ENCODE measurements around the gene PRKCE.

Gene PRKCE

DNA sequence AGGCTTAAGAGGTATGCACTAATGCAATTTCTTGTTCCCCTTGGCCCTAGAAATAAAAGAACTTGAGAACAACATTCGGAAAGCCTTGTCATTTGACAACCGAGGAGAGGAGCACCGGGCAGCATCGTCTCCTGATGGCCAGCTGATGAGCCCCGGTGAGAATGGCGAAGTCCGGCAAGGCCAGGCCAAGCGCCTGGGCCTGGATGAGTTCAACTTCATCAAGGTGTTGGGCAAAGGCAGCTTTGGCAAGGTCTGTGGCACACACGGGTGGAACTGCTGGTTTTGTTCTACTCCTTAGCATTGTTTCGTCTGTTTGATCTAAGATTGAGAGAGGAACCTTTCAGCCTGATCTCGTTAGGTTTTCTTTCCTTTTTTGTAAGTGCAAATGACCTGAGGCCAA lies 355.9 kb downstream of the PRKCE start:
- no peak for DNase-seq

DNA sequence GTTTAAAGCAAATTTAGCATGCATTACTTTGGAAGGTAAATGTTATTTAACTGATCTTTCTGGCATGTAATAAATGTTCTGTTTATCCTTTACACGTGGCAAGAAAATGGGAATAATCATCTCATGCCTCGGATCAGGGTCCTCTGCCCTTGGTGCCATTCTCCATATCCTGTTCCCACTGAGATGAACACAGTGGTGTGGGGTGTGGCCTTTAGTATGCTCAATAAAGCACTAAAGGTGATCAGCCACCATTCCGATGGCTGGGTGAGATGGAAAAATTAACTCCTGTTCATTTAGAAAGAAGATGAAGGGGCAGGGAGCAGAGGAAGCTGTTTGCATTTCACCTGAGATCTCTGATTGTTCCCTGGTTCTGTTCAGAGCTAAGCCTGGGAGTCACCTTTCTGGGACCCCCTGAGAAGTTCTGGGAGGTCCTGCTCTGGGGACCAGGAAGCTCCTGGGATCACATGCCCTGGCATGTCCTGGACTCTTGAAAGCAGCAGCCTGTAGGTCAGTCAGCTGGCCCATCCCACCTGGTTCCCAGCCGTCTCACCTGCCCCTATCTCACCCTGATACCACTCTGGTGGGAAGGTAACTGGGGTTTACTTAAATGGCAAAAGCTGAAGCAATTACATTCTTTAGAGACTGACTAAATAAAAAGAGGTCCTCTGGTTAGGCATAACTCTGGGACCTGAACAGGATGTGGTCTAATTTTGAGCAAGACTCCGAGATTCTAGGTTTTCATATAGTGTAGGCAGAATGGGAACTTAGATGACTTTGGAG lies 356.8 kb downstream of the PRKCE start:
- no peak for DNase-seq

DNA sequence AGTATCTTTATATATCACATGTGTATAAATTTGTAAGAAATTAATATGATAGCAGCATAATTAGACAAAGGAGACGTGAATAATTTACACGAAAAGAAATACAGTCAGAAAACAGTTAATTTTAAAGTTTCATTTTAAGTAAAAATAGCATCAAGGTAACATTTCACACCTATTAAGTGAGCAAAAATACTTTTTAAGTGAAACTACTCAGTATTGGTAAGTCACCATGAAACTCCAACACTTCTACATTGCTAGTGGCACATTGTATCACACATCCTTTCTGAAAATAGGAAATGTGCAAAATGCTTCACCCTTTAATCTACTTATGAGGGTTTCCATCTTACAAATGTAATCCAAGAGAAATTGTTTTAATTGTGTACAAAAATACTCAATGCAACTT lies 357.8 kb downstream of the PRKCE start:
- no peak for DNase-seq

DNA sequence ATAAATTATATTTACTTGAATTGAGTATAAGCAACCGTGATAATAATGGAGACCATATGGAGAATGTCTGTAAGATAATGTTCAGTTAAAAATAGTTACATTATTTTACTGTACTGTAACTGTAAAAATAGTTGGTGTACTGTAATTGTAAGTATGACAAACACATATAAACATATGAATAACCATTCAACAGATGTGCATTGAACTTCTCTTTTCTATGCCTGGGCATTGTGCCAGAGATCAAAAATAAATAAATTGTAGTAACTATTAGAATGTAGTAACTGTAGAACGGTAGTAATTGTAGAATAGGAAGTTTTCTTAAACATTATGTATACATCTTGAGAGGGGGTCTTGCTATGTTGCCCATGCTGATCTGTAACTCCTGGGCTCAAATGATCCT lies 358.3 kb downstream of the PRKCE start:
- DNase-seq: no peak

DNA sequence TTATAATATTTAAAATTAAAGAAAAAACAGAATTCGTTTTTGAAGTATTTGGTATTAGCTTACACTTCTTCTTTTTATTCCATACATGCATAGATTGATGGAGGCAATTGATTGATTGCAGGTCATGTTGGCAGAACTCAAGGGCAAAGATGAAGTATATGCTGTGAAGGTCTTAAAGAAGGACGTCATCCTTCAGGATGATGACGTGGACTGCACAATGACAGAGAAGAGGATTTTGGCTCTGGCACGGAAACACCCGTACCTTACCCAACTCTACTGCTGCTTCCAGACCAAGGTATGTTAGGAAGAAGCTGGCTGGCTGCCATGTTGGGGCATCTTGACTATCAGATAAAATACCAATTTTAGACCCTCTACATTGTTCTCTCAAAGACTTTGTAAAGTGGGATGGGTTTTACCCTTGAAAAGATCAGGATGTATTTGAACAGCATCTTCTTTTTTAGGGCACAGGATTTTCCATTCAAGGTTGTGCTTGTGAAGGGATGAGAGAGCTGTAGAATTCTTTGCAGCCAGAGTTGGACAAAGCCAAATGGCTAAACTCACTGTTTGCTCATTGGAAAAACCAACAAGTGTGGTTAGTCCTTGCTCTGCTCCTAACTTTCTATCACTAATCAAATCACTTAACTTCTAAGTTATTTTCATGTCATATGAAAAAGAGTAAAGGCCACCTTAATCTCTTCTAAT lies 358.9 kb downstream of the PRKCE start:
- DNase-seq: no peak

DNA sequence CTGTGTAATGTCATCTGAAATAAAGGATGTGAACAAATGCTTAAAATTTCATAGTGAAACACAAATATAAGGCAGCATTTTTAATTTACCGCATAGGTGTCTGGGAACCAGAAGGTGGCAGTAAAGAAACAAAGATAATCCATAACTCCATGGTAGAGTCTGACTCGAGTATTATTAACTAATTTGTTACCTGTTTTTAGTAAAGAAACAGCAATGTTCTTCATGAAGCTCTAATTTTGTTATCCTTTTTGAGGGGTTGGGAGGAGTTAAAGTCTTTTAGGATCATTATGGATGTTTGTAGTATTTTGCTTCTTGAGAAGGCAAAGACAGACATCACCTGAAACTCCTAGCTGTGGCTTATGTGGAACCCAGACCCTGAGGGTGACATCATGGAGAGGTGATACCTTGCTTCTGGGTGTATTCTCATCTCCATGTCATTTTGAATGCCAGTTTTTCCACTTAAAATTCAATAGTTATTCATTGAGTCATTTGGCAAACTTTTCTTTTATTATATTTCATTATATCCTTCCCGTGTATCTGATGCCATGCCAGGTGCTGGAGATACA lies 359.5 kb downstream of the PRKCE start:
- peak in 1 of 2 donors; percentile 39 for DNase-seq

DNA sequence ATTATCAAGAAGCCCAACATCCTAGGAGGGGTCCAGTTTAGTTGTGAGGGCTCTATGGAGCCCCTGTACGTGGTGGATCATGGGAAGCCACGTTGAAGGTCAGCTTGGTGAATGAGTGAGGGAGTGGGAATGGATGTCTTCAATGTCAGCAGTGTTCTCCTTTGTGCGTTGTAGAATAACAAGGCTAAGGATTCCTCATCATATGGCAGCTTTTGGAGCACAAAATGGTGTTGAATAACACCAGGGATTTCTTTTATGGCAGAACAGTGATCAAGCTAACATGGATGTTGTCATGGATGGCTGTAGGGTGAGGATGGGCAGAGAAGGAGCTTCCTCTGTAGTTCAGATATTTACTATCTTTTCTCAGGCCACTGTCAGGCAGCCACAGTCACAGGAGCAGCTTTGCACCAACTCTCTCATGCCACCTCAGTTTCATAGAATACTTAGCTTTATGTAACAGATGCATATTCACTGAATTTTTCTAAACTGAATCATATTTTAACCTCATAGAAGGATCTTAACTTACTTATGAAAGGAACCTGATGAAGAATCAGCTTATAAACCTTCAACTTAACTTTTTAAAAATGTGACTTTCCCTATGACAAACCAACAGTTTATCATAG lies 361.3 kb downstream of the PRKCE start:
- no peak for DNase-seq

DNA sequence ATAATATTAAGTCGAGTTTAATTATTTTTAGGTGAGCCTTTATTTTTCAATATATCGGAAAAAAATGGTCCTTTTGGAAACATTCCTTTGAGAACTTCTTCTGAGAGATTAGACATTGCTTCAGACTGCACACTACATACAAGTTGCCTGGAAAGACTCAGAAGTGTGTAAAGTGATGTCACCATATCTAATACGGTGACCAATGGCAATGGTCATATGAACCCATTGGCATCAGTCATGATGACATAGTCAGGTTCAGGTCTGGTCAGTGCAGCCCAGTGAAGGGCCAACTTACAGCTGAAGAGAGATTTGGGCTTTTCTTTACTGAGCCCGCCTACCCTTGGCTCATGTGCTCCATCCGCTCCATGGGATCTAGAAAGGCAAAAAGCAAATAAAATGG lies 362.3 kb downstream of the PRKCE start:
- DNase-seq: no peak

DNA sequence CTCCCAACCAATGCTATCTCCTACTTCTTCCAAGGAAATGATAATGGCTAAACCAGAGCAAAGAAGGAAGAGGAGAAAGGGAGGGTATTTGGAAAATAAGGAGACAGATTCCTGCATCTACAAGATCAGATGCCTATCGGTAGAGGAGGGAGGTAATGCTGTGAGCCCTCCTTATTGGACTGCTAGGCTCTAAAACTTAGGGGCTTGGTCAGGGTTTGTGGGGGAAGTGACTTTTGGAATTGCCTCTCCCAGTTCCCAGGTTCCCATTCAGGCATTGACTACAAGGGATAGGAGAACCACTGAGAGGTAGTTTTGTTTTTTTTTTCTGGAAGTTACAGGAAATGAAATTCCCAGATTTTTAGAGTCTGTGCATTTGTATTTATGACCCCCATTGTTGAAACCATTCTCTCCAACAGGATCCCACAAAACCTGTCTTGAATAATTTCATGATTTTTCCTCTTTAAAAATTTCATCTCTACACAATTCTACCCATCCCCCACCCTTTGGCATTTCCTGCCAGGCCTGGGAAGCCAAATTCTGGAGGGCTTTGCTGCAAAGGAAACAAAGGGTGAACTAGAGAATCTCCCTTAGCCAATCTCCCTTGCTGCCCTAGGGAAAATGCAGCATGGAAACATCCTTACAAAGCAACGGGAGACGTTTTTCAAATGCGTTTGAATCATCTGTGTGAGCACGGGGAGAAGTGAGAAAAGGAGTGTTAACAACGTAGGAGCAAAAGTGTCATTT lies 363.6 kb downstream of the PRKCE start:
- no peak for DNase-seq

DNA sequence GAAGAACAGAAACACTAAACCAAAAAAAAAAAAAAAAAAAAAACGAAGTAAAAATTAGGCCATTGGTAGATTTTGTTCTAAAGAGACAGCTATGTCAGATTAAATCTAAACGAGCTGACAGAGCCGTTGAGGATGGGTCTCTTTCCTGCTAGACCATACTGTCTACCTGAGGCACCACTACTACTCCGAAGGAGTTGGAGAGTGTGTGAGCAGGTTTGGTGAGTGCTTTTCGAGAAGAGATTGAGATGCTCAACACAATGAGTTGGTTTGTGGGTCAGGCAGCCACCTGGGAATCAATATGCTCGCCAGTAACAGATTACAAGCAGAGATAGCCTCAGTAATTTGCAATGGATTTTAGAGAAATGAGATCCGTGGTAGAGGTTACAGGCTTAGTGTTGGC lies 364.2 kb downstream of the PRKCE start:
- no peak for DNase-seq

DNA sequence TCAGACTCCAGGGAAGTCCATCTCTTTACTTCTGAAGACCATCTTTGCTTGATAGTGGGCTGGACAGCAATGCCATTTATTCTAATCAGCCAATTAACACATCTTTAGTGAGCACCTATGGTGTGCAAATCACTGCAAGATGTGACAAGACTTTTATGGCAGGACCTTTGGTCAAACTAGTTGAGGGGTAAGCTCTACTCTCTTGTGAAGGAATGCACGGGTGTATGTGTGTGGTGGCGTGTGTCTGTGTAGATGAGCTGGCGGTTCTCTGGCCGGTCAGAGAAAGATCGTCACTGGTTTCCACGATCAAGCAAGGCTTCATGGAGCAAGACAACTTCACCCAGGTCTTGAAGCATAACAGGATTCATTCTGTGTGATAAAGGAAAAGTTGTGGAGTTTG lies 364.6 kb downstream of the PRKCE start:
- DNase-seq: no peak

DNA sequence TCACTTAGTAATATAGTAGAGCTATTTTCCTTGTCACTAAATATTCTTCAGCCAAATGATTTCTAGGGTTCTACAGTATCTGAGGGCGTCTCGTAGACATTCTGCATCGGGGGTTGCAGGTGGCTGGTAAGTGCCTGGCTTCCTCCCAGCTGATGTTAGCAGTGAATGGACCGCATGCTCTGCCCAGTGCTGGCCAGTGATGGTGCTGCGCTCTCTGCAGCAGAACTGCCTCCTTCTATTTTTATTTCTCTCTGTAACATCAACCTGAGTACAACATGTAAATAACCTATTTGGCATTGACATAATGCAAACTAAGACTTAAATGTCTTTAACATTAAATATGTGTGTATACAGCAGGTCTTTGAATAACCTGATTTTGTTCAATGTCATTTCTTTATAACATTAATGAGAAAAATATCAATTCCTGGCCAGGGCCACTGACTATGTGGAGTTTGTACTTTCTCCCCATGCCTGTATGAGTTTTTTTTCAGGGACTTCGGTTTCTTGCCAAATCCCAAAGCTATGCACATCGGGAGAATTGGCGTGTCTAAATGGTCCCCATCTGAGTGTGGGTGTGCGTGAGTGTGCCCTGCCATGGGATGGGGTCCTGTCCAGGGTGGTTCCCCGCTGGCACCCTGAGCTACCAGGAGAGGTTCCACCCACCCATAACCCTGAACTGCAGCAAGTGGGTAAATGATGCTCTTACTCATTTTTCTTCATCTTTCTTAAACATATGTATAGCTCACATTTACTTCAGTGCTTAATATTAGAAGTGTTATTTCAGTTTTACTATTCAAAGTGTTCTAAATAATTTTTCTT lies 367.5 kb downstream of the PRKCE start:
- DNase-seq: no peak

DNA sequence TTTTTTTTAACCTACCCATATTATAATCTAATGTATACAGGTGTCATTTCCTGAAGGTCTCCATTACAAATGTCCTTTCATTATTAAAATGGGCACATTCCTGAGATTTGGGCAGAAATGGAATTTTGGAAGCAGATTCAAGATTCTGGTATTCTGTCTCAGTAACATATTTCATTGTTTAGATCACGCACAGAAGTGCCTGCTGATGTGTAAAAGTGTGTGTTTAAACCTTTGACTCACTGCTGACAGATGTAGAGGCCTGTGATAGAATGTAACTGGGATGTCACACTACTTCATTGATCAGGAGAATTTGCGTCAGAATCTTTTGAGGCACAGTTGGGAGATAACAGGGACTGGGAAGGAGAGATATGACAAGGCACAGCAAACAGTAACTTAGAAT lies 368.9 kb downstream of the PRKCE start:
- DNase-seq: no peak

DNA sequence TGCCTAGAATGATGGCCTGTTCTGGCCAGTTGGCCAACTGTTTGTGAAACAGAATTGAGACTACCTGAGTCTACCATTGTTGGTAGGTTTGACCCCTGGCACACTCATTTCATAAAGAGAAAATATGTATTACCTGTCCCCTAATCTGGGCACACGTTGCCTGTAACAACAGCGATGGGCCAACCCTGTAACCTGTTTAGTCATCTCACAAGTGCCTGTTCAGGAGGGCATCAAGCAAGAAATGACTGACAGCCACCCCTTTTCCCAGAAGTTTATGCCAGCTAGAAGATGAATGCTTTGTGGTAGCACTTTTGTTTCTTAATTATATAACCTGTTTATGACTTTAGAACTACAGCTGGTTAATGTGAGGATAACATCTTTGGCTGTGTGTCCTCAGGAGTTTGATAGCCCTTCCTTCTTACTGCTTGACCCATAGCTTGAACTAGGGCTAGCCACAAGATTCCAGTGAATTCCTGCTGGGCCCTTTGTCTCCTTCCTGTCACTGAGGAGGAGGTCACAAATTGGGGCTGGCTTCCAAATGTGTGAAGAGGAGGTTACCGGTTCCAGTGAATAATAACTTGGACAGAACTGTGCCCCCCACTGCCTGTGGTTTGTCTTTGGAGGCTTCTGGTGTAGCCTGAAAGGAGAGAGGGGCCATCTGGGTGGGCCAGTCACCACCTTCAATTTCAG lies 371.8 kb downstream of the PRKCE start:
- DNase-seq: no peak

DNA sequence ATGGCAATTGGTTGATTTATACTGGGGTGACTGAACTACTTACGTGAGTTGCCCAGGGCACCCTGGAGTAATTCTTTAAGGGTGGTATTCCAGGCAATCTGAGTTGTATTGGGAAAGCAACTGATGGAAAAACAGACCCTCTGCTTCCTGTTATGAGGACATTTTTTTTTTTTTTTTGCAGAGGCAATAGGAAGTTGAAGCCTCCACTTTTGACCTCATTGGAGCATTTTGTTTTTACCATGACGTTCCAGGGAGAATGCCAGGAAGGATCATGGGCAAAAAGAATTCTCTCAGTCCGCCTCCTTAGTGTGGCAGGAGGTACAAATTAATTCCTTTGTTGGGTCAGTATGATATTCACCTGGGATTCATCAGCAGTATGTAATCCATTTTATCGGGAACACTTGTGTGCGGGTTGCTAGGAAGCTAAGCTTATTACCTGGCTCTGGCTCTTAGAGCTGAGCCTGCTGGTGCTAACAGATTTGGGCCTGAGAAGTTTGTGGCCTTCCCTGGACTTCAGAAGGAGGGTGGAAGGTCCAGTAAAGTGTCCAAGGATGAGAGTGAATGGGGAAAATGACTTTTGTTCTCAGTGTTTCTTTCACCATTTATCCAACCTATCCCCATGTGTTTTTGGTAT lies 372.8 kb downstream of the PRKCE start:
- no peak for DNase-seq

DNA sequence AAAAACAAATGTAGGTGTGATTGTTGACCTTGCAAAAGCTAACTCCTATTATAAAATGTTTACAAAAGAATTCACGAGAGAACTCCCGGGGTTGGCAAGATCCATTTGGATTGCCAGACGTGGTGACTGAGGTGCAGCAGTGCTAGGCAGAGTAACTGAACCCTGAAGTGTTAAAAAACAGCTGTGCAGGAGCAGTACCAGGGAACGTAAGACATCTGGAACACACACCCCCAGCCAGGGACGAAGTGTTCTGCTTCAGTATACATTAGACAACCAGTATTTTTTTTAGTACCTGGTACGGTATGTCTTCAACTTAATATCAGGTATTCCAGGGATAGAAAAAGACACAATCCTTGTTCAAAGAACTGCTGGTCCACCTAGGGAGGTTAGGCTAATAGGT lies 373.6 kb downstream of the PRKCE start:
- DNase-seq: no peak

DNA sequence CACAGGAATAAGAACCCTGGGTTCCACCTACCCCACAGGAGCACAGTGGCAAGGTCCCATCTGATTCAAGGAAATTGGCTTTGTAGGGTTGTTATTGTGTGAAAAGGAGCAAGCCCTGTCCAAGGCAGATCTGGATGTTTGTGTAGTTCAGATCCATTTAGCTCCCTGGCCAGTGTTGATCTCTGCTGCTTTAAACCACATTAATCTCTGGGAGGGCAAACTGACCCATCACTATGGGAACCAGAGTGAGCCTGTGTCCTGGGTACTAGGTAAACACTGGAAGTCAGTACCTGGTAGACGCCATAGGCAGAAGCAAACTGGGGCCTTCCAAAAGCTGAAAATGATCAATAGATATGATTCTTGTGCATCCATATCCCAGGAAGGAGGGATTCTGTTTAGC lies 374.2 kb downstream of the PRKCE start:
- DNase-seq: no peak

DNA sequence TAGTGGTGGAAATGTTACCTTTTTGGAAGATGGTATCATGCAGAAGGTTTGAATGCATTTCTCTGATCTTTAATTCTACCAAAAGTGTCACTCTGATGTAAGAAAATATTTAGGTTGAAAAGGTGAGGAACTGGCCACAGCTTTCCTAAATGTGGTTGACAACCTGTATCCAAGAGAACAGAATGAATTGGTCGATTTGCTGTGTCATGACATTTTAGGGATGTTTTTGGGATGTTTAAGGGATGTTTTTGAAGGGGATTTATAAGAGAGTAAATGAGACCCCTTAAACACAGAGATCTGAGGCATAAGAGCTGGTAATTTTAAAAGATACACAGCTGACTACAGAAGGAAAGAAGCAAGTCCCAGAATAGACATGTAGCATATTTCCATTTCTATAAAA lies 375.0 kb downstream of the PRKCE start:
- no peak for DNase-seq

DNA sequence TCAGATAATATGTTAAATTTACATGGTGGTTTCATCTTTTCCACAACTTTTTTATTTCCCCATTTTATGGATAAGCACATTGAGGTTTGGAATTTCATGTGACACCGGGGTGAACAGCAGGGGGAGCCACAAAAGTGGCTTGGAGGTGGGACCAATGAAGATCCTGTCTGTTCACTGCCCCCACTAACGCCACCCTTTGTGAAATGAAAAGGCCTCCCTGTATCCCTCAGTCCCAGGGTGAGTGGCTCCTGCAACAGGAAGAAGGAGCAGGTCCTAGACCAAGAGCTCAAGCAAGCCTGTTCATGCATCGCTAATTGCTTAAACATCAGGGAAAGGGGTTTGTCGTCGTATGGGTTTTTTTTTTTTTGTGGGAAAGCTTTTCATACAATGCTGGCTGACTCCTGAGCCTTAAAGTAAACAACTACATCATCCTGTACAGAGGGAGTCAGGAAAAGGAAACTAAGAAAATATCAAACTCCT lies 377.9 kb downstream of the PRKCE start:
- no peak for DNase-seq

DNA sequence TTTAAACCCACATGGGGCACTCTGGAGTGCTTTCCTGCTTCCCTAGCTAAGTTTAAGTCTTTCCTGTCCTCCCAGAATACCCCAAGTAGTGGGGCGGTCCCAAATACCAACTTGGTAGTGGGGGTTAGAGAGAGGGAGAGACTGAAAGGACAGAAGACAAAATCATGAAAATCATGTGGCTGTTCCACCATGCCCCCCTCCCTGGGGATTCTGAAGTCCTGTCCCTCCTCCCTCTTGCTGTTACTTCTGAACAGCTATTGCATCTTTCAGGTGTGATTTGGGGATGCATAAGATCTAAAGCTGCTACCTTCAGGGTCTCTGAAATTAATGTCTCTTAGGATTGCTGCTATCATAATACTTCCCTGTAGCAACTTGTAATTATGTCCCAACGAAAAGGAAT lies 378.9 kb downstream of the PRKCE start:
- DNase-seq: no peak
